ENCODE data around the gene NUP133. TPM values are rescaled to one million over a fixed set of nuclear protein-coding genes. Genes with fewer than 3 reads are reported as not detected.
"Not testable (repeated sequence)": the region's sequence is repeated elsewhere in the genome, so short reads cannot be mapped to it uniquely, and the experiment has no call there.

The NUP133 gene
- total RNA-seq, 1 donor from 2014 or later, result 47.5 TPM

DNA sequence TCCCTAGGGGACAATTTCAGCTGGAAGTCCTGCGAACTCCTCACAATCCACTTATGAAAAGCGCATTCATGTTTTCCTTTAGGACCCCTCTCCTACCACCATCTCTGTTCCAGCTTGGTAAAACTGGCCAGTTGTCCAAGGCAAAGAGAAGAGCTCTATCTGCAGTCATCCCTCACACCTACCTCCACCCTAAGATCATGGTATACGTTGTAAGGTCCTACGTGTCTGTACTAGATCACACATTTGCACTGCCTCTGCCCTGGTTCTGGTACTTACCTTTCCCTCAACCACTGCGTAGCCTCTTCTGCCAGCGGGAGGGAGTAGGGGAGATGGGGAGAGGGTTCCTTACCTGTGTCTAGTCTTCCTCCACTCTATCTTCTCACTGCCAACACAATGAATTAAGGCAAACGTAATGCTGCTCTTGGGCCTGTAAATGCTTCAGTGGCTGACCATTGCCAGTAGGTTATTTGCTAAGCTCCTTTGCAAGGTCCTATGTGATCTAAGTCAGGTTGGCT lies 739 bp upstream of the NUP133 start:
- no peak for DNase-seq (ENCODE audit: low read depth)

DNA sequence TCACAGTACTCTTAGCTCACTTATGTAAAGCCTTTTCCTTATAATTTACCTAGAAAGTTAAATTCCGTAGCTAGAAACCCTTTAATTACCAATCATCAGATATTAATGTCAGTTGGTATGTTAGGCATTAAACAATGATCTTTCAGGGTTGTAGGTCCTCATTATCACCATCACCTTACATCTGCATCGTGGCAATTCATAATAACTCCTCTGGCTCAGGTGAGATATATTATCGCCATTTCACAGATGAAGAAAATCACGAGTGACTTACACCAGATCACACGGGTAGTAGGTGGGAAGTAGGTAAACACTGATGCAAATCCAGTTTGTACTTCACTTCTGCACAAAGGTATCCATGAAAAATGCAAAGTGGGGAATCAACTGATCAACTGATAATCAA lies 639 bp downstream of the NUP133 start:
- DNase-seq (ENCODE audit: low read depth), result no peak

DNA sequence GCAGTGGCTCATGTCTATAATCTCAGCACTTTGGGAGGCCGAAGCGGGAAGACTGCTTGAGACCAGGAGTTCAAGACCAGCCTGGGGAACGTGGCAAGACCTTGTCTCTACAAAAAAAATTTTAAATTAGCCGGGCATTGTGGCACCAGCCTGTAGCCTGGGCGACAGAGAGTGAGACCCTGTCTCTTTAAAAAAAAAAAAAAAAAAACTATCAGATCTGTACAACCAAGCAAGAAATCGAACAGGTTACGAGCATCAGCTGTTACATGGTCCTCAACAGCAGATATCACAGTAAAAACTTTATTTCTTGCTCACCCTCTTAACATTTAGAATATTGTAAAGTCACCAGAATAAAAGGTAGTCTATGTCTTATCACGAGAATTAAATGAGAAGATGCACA lies 1.5 kb downstream of the NUP133 start:
- DNase-seq (ENCODE audit: low read depth), result no peak

DNA sequence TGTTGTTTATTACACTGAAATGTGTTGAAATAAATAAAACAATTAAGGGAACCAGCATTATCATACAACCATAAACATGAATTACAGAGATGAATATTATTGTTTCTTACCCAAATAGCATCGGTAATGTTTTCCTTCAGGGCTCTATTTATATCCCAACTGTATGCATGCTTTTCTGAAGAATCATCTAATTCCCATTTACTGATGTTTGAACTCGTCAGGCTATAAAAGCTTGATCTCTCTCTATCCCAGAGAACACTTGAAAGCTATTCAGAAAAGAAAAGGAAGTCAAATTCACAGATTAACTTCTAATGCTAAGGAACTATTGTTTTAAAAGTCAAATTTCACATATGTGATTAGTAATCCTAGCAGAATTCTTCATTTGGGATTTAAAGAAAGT lies 12.4 kb downstream of the NUP133 start:
- DNase-seq (ENCODE audit: low read depth), result no peak

DNA sequence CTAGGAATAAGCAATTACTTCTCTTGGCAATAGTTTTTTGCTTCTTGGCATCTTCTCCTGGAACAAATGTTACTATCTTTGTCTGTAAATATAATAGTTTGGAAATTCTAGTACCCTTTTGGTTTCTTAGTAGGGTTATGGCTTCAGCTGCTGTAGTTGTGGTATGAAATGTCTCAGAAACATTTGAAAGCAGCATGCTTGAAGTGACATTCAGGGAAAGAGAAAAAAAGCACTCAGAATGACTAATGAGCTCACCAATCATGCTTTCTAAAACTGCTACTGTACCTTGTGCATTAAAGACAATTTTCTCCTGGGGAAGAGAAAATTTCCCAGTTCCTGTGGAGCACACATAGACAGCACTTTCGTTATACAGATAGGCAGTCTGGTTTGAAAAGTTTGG lies 21.0 kb downstream of the NUP133 start:
- DNase-seq (ENCODE audit: low read depth), result no peak

DNA sequence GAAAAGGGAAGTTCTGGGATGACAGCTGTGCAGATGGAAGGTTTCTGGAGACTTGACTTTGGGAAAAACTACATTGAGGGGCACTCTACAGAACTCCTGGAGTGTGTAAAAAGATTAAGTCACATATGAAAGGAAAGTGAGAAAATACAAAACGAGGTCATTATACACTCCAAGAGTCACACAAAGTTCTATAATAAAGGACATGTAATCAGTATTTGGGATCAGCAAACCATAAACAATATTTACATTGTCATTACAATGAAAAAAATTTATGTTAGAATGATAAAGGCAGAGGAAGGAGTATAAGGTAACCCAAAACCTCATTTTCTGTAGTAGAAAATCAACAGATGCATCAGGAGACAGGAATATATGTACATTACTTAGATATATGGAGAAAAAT lies 22.8 kb downstream of the NUP133 start:
- no peak for DNase-seq (ENCODE audit: low read depth)

DNA sequence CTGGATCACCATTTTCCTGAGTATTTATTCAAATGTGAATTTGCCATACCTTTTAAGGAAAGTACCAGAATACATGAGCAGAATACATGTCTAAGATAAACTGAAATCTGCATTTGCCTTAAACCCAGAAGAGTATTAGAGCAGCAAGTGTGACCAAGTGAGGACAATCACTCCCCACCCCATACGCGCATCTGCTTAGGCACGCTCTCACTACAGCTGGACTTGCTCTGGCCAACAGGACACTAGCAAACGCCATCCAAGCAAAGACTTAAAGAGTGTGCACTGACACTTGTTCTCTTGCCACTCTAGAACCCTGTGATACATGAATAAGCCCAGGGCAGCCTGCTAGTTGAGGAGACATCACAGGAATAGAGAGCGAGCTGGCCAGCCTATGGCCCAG lies 25.6 kb downstream of the NUP133 start:
- DNase-seq (ENCODE audit: low read depth), result no peak

- DNase-seq (ENCODE audit: low read depth), result no peak
These were observed 27.6 kb downstream of the NUP133 start for GRCh38 chr1:229480495-229480894.

- no peak for DNase-seq (ENCODE audit: low read depth)
These were observed 28.3 kb downstream of the NUP133 start for GRCh38 chr1:229479660-229480399.

- no peak for DNase-seq (ENCODE audit: low read depth)
These were observed 29.3 kb downstream of the NUP133 start for GRCh38 chr1:229478852-229479251.

DNA sequence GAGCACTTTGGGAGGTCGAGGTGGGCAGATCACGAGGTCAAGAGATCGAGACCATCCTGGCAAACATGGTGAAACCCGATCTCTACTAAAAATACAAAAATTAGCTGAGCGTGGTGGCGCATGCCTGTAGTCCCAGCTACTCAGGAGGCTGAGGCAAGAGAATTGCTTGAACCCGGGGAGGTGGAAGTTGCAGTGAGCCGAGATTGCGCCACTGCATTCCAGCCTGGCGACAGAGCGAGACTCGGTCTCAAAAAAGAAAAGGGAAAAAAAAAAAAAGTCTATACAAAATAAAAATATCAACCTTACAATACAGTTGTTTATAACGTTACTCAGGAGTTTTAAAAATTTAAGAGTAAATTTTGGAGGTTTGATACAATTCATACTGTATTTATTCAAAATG lies 32.3 kb downstream of the NUP133 start:
- DNase-seq (ENCODE audit: low read depth), result not testable (repeated sequence)

DNA sequence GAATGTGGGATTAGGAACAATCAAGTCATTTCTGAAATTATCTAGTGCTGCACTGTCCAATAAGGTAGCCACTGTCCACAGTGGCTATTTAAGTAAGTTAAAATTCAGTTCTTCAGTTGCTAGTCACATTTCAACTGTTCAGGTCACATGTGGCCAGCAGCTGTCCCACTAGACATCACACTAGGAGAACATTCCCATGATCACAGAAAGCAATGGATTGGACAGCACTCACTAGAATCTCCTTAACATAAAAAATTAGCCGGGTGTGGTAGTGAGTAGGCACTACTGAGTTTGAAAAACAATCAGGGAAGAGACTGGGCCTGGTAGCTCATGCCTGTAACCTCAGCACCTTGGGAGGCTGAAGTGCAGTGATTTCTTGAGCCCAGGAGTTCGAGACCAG lies 33.6 kb downstream of the NUP133 start:
- no peak for DNase-seq (ENCODE audit: low read depth)

DNA sequence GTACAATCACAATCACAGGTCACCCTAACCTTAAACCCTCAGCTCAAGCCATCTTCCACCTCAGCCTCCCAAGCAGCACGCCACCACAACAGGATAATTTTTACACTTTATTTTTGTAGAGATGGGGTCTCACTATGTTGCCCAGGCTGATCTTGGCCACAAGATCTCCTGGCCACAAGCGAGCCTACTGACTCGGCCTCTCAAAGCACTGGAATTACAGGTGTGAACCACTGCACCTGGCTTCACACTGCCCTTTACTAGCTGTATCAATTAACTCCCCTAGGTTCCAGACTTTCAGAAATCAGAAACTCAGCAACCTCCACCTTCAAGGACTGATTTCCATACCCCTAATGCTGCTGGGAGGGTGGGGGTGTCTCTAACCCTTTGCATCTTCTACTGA lies 37.0 kb downstream of the NUP133 start:
- no peak for DNase-seq (ENCODE audit: low read depth)

DNA sequence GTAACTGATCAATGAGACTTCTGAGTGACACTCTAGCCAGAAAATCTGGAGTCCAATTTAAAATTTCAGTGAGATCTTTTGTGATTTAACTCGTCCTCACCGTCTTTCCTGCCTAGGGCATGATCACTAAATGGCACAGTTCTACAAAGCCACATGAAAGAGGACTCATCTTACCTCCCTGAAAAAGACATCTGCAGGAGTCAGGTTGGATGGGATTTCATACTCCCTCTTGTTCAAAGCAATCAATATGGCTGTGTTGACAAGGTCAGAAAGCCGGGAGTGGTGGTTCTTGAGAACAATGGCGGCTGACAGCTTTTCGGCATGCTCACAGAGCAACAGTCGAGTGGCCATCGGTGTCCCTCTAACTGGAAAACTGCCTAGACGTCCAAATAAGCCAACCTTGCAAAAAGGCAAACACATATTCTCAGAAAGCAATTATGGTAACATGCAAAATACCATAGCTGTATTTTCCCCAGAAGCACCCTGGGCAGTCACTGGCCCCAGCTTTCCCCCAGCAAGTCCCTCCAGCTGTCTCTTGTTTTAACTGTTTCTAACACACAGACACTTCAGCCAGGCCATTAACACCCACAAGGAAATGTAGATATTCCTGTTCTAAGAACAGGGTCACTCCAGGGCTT lies 37.6 kb downstream of the NUP133 start:
- DNase-seq (ENCODE audit: low read depth), result no peak

DNA sequence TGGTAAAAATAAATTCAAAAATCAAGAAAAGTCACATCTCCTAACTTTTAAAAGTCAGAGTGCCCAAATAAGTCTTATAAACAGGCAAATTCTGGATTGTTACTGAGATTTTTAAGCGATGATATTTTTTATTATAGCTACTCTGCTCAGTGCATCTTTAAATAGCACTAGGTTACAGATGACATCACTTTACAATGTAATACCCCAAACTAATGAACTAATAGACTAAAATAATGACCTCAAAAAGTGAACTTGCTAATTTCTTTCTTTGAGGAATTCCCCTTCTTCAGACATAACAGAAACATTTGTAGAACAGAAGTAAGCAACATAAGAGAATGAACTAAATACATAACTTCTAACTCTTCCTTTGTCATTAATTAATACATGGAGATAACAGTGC lies 41.3 kb downstream of the NUP133 start:
- DNase-seq (ENCODE audit: low read depth), result no peak

- DNase-seq (ENCODE audit: low read depth), result no peak
These were observed 43.5 kb downstream of the NUP133 start for GRCh38 chr1:229464672-229465071.

- DNase-seq (ENCODE audit: low read depth), result no peak
These were observed 47.0 kb downstream of the NUP133 start for GRCh38 chr1:229461032-229461668.

- DNase-seq (ENCODE audit: low read depth), result no peak
These were observed 48.3 kb downstream of the NUP133 start for GRCh38 chr1:229459815-229460214.

GRCh38 chr1:229457436-229457835 lies 50.7 kb downstream of the NUP133 start:
- no peak for DNase-seq (ENCODE audit: low read depth)

DNA sequence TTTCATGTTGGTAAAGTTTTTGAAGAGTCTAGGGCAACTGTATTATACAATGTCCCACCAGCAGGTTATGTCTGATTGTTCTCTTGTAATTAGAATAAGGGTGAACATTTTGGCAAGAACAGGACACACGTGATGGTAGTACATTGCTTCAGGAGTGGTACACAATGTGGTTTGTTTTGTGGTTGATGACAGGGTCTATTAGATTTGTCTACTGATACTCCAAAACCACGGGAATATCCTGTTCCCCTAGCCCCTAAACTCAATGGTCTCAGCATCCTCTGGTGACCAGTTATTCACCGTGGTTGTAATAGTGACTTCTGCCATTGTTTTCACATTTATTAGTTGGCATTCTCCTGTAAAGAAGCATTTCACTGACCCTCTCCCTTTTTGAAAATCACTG lies 52.1 kb downstream of the NUP133 start:
- peak; percentile 31 for DNase-seq (ENCODE audit: low read depth)

DNA sequence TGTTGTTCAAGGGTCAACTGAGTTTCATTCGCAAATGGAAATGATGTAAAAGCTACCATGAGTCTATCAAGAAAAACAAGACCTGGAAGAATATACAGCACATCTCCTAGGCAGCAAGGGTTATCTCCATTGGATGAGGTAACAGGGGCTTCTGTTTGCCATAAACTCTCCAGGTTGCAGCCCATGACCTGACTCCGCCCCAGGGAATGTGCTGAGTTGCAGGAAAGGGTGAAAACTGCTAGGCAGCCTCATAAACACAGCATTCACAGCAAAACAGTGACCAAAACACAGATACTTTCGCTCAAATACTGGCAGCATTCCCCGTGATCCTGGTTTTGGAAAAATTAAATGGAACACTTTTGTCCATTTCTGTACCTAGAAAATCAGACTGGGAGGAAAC lies 54.1 kb downstream of the NUP133 start:
- DNase-seq (ENCODE audit: low read depth), result no peak

DNA sequence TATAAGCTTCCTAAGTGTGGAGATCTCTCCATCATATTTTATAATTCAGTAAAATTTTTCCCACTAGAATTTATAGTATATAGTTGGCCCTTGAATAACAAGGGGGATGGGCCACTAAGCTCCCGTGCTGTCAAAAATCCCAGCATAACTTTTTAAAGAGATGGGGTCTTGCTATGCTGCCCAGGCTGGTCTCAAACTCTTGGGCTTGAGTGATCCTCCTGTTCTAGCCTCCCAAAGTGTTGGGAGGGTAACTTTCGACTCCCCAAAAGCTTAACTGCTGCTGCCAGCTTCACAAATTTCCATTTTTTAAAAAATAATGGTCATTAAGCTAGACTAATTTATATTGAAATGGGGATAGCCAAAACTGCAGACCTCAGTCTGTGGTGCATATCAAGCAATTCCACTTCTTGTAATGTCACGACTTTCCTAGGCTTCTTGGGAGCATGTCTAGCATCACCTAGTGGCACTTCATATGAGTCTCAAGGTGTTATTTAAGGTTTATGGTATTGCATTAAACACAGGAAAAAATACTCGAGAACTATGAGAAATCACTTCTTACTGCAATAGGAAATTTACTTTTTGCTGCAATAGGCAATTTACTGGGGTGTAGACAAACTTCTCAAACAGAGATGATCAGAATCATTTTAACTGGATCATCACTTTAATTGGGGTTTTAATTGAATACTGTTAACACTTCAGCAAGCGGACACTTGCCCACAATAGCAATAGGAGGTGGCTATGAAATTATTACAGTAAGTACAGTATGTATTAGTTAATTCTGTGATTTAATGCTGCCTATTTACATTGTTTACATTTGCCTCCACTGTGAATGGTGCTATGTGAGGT lies 55.0 kb downstream of the NUP133 start:
- peak; percentile 59 for DNase-seq (ENCODE audit: low read depth)
